ENCODE measurements around the gene CCDC134.

- TF ChIP-seq CTCF (IDR thresholded peaks at IDR 0.05) (no peak), POLR2A (IDR thresholded peaks at IDR 0.05) (no peak)
Measured at GRCh38 chr22:41757502-41757901, 43.0 kb upstream of the CCDC134 start.
